GM18909 (cell line): ENCODE data around the gene ICAM3.

Source experiments
- ATAC-seq: cut with Tn5 transposase; IDR thresholded peaks from one replicate; pipeline ENCODE4 v1.9.1; 2021; ENCODE audit warnings: mild to moderate bottlenecking; ENCODE audit not compliant: unreplicated experiment, poor library complexity

Gene ICAM3

DNA sequence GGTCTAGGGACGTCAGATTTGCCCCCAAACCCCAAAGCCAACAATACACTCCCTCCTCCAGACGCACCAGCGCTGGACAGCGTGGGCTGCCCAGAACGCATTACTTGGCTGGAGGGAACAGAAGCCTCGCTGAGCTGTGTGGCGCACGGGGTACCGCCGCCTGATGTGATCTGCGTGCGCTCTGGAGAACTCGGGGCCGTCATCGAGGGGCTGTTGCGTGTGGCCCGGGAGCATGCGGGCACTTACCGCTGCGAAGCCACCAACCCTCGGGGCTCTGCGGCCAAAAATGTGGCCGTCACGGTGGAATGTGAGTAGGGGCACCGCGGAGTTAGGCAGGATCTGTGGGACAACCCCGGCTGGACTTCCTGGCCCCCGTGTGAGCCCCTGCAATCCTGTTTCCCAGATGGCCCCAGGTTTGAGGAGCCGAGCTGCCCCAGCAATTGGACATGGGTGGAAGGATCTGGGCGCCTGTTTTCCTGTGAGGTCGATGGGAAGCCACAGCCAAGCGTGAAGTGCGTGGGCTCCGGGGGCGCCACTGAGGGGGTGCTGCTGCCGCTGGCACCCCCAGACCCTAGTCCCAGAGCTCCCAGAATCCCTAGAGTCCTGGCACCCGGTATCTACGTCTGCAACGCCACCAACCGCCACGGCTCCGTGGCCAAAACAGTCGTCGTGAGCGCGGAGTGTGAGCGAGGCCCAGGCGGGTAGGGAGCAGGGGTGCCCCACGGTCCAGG is 45.6 kb downstream of the ICAM3 start:
- ATAC-seq, result no peak

DNA sequence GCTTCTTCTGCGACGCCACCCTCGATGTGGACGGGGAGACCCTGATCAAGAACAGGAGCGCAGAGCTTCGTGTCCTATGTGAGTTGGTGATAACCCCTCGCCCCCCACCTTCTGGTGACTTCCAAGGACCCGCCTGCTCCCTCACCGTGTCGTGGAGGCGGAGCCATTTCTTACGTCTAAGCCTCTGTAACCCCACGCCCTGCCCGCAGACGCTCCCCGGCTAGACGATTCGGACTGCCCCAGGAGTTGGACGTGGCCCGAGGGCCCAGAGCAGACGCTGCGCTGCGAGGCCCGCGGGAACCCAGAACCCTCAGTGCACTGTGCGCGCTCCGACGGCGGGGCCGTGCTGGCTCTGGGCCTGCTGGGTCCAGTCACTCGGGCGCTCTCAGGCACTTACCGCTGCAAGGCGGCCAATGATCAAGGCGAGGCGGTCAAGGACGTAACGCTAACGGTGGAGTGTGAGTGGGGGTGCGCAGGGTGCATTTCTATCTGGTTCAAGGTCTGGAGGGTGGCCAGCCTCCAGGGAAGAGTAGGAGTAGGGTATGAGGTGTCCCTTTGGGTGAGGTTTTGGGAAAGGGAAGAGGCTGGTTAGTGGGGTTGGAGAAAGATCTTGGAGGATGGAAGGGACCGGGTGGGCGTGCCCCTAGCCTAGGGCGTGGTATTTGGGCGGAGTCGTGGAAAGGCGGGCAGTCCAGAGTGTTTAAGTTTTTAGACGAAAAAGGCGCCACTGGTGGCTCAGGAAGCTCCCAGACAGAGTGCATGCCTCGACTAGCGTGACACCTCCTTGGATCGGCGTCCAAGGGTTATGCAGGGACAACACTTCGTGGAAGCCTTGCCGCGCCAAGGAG is 46.4 kb downstream of the ICAM3 start:
- ATAC-seq, result no peak

DNA sequence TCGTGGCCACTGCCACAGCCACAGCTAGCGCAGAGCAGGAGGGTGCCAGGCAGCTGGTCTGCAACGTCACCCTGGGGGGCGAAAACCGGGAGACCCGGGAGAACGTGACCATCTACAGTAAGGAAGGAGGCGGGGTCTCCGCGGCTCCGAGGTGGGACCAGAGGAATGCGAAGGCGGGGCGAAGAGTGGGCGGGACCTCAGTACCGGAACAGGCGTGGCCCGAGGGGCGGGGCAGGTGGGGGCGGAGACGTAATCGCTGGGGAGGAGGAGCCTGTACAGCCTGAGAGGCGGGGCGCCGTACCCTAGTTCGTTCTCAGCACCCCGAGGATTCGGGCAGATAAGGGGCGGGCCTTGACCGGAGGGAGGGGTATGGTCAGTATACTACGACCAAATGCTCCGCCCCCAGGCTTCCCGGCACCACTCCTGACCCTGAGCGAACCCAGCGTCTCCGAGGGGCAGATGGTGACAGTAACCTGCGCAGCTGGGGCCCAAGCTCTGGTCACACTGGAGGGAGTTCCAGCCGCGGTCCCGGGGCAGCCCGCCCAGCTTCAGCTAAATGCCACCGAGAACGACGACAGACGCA is 47.1 kb downstream of the ICAM3 start:
- peak; percentile 51 for ATAC-seq

DNA sequence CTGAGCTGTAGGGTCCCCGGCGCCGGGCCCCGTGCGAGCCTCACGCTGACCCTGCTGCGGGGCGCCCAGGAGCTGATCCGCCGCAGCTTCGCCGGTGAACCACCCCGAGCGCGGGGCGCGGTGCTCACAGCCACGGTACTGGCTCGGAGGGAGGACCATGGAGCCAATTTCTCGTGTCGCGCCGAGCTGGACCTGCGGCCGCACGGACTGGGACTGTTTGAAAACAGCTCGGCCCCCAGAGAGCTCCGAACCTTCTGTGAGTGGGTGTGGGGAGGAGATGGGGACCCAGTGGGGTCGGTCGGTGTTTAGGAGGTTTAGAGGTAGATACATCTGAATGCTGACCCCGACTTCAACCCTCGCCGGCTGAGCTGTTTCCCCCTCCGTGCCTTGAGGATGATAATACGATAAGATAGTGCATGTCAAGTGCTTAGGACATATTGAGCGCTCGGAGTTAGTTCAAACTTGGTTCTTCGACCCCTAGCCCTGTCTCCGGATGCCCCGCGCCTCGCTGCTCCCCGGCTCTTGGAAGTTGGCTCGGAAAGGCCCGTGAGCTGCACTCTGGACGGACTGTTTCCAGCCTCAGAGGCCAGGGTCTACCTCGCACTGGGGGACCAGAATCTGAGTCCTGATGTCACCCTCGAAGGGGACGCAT is 47.7 kb downstream of the ICAM3 start:
- ATAC-seq, result no peak

DNA sequence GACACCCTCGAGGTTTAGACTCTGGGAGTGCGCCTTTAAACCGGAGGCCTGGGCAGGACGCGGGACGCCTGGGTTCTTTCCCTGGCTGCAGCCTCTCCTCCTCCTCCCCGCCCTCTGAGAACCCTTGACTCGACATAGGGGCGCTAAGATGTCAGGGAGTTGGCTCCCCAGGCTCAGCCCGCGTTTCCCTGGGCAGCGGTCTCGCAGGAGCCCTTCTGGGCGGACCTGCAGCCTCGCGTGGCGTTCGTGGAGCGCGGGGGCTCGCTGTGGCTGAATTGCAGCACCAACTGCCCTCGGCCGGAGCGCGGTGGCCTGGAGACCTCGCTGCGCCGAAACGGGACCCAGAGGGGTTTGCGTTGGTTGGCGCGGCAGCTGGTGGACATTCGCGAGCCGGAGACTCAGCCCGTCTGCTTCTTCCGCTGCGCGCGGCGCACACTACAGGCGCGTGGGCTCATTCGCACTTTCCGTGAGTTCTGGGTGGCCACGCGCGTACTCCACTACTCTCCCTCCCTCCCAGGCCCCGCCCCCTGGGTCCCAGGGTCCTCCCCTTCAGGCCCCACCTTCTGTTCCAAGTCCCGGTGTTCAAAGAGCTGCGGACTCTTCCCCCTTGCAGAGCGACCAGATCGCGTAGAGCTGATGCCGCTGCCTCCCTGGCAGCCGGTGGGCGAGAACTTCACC is 48.4 kb downstream of the ICAM3 start:
- ATAC-seq, result no peak

DNA sequence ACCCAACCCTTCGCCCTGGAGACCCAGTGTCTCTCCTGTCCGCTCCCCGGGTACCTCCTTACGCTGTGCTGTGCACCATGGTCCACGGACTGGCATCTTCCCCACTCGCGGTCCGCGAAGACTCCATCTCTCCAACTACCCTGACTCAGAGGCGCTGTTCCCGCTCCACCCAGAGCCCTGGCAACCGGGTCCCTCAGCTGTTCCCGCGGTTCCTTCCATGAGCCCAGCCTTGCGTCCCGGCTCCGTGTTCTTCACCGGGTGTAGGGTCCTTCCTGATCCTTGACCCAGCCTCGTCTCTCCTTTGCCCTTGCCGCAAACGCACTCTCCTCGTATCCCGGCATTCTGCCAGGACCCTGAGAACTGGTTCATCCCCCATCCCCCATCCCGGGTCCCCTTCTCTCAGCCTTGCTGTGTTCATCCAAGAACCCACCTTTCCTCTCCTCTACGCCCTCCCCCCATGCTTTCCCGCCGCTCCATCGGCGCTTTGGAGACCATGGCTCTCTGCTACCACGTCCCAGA is 49.0 kb downstream of the ICAM3 start:
- ATAC-seq, result no peak

DNA sequence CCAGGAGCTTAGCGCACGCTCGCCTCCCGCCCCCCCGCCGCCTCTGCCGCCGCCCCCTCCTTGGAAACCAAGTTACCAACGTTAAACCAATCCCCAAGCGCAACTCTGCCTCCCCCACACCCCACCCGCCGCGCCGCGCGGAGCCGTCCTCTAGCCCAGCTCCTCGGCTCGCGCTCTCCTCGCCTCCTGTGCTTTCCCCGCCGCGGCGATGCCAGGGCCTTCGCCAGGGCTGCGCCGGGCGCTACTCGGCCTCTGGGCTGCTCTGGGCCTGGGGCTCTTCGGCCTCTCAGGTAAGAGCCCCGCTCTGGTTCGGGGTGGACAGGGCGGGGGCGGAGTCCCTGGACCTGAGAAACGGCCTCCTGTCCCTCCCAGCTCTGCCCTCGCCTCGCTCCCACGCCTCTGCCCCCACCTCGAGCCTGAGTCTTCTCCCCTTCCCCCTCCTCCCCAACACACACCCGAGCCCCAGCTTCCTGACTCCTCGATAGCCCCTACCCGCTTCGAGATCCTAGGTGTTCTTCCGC is 49.5 kb downstream of the ICAM3 start, which contains the start of gene ICAM5:
TSS of gene ICAM5 (plus strand) at position 117 of the 521 bp plus-strand sequence. CDS start at position 209, 92 bp downstream.
- no peak for ATAC-seq

DNA sequence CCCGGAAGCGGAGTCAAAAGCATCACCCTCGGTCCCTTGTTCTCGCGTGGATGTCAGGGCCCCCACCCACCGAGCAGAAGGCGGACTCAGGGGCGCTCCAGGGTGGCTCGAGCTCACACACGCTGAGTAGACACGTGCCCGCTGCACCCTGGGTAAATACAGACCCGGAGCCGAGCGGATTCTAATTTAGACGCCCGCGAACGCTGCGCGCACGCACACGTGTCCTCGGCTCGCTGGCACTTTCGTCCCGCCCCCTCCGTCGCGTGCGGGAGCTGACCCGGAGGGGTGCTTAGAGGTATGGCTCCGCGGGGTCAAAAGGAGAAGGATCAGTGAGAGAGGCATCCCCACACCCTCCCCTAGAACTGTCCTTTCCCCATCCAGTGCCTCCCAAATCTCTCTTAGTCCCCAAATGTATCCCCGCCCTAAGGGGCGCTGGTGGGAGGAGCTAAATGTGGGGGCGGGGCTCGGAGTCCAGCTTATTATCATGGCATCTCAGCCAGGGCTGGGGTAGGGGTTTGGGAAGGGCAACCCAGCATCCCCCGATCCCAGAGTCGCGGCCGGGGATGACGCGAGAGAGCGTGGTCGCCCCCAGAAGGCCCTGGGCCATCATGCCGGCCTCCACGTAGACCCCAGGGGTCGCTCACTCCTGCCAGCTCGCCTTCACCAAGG is 50.1 kb downstream of the ICAM3 start:
- ATAC-seq, result no peak

DNA sequence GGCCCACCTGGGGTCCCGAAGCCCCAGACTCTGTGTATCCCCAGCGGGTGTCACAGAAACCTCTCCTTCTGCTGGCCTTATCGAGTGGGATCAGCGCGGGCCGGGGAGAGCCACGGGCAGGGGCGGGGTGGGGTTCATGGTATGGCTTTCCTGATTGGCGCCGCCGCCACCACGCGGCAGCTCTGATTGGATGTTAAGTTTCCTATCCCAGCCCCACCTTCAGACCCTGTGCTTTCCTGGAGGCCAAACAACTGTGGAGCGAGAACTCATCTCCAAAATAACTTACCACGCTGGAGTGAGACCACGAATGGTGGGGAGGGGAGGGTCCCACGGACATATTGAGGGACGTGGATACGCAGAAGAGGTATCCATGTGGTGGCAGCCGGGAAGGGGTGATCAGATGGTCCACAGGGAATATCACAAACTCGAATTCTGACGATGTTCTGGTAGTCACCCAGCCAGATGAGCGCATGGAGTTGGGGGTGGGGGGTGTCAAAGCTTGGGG is 50.7 kb downstream of the ICAM3 start:
- no peak for ATAC-seq

DNA sequence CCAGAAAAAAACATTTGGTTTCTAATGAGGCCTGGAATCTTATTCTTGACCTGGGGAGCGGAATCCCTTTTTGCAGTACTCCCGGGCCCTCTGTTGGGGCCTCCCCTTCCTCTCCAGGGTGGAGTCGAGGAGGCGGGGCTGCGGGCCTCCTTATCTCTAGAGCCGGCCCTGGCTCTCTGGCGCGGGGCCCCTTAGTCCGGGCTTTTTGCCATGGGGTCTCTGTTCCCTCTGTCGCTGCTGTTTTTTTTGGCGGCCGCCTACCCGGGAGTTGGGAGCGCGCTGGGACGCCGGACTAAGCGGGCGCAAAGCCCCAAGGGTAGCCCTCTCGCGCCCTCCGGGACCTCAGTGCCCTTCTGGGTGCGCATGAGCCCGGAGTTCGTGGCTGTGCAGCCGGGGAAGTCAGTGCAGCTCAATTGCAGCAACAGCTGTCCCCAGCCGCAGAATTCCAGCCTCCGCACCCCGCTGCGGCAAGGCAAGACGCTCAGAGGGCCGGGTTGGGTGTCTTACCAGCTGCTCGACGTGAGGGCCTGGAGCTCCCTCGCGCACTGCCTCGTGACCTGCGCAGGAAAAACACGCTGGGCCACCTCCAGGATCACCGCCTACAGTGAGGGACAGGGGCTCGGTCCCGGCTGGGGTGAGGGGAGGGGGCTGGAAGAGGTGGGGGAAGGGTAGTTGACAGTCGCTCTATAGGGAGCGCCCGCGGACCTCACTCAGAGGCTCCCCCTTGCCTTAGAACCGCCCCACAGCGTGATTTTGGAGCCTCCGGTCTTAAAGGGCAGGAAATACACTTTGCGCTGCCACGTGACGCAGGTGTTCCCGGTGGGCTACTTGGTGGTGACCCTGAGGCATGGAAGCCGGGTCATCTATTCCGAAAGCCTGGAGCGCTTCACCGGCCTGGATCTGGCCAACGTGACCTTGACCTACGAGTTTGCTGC is 52.4 kb downstream of the ICAM3 start, which contains the start of gene ICAM4:
TSS of gene ICAM4 (plus strand) at position 153 of the 935 bp plus-strand sequence. CDS start at position 211, 58 bp downstream.
- ATAC-seq, result no peak

DNA sequence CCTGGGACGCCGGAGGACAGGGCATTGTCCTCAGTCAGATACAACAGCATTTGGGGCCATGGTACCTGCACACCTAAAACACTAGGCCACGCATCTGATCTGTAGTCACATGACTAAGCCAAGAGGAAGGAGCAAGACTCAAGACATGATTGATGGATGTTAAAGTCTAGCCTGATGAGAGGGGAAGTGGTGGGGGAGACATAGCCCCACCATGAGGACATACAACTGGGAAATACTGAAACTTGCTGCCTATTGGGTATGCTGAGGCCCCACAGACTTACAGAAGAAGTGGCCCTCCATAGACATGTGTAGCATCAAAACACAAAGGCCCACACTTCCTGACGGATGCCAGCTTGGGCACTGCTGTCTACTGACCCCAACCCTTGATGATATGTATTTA is 54.0 kb downstream of the ICAM3 start:
- ATAC-seq, result no peak

DNA sequence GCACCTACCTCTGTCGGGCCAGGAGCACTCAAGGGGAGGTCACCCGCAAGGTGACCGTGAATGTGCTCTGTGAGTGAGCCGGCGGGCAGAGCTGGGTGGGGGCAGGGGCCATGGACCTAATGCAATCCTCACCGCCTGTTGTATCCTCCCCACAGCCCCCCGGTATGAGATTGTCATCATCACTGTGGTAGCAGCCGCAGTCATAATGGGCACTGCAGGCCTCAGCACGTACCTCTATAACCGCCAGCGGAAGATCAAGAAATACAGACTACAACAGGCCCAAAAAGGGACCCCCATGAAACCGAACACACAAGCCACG is 54.5 kb downstream of the ICAM3 start:
- ATAC-seq, result no peak

DNA sequence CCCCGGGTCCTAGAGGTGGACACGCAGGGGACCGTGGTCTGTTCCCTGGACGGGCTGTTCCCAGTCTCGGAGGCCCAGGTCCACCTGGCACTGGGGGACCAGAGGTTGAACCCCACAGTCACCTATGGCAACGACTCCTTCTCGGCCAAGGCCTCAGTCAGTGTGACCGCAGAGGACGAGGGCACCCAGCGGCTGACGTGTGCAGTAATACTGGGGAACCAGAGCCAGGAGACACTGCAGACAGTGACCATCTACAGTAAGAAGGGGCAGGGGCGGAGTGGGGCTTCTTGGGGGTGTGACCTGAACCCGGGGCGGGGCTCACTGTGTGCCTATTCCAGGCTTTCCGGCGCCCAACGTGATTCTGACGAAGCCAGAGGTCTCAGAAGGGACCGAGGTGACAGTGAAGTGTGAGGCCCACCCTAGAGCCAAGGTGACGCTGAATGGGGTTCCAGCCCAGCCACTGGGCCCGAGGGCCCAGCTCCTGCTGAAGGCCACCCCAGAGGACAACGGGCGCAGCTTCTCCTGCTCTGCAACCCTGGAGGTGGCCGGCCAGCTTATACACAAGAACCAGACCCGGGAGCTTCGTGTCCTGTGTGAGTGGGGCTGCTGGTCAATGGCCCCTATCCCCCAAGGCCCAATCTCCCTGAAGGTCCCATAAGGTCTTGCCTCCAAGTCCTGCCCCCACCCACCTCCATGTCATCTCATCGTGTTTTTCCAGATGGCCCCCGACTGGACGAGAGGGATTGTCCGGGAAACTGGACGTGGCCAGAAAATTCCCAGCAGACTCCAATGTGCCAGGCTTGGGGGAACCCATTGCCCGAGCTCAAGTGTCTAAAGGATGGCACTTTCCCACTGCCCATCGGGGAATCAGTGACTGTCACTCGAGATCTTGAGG is 55.1 kb downstream of the ICAM3 start:
- ATAC-seq, result no peak
